ENCODE measurements around the gene MAOA. TPM values are rescaled to one million over a fixed set of nuclear protein-coding genes. Genes with fewer than 3 reads are reported as not detected.

MAOA gene
- total RNA-seq, 1 donor from 2014 or later = 12.7 TPM

DNA sequence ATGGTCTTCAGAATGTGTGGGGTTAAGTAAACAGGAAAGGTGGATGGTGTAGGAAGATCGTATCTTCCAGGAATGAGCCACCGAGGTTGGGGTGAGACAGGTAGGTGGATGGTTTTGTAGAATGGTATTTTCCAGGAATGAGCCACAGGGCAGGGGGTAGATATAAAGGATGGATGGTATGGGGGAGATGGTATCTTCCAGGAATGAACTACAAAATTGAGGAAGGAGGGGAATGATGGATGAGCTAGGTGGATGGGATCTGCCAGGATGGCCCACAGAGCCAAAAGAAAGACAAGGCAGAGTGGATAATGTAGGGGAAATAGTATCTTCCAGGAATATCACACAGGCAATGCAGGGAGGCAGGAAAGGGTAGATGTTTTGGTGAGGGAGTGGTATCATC is 60.0 kb downstream of the MAOA start:
- Mint-ChIP-seq H3K27ac (no peak overlapping the region), H3K27me3 (ENCODE audit: insufficient read depth, low read depth) (no peaks in the 10 kb centered on the region)
- TF ChIP-seq, protein P1, sequence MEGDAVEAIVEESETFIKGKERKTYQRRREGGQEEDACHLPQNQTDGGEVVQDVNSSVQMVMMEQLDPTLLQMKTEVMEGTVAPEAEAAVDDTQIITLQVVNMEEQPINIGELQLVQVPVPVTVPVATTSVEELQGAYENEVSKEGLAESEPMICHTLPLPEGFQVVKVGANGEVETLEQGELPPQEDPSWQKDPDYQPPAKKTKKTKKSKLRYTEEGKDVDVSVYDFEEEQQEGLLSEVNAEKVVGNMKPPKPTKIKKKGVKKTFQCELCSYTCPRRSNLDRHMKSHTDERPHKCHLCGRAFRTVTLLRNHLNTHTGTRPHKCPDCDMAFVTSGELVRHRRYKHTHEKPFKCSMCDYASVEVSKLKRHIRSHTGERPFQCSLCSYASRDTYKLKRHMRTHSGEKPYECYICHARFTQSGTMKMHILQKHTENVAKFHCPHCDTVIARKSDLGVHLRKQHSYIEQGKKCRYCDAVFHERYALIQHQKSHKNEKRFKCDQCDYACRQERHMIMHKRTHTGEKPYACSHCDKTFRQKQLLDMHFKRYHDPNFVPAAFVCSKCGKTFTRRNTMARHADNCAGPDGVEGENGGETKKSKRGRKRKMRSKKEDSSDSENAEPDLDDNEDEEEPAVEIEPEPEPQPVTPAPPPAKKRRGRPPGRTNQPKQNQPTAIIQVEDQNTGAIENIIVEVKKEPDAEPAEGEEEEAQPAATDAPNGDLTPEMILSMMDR (IDR thresholded peaks at IDR 0.05) = no peak
- TF ChIP-seq EZH2 (IDR thresholded peaks at IDR 0.05) (no peak), EZH2phosphoT487 (IDR thresholded peaks at IDR 0.05) (no peak)

DNA sequence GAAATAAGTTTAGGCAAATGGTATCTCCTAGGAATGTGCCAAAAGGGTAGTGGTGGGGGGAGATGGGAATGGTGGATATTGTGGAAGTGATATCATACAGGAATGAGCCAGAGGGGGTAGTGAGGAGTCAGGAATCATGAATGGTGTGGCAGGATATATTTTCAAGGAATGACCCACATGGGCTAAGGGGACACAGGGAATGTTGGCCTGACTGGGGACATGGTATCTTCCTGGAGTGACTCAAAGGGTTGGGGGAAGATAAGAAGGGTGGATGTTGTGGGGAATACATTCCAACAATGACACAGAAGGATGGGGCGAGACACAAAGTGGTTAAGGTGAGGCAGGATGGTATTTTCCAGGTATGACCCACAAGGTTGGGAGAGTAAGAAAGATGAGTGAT is 60.6 kb downstream of the MAOA start:
- H3K27me3 Mint-ChIP-seq (ENCODE audit: insufficient read depth, low read depth) = no peaks in the 10 kb centered on the region
- Histone ChIP-seq H3K27me3 (no peaks in the 10 kb centered on the region), H4K20me1 (ENCODE audit: low read depth) (no peaks in the 10 kb centered on the region), H3K27ac (no peak overlapping the region), H3K4me2 (no peak overlapping the region), H2AFZ (replicated peaks) (no peak overlapping the region), H3K79me2 (ENCODE audit: low read depth) (no peaks in the 10 kb centered on the region), H3F3A (ENCODE audit: low read depth) (no peaks in the 10 kb centered on the region), H3K9ac (no peak overlapping the region), H3K9me3 (ENCODE audit: low read depth) (no peaks in the 10 kb centered on the region), H3K36me3 (no peaks in the 10 kb centered on the region), H3K4me1 (no peaks in the 10 kb centered on the region), H3K4me3 (no peak overlapping the region)
- H3K4me1 Mint-ChIP-seq = no peaks in the 10 kb centered on the region
- peaks cover under 1% of the 10 kb centered on the region for H3K9me3 Mint-ChIP-seq
- no peak for DNase-seq (ENCODE audit: low spot score)
- H3K36me3 Mint-ChIP-seq = no peaks in the 10 kb centered on the region
- H3K4me3 Mint-ChIP-seq = no peak overlapping the region
- no peak overlapping the region for H3K27ac Mint-ChIP-seq
- no peak for TF ChIP-seq EZH2 (IDR thresholded peaks at IDR 0.05)
- no peak for TF ChIP-seq EZH2phosphoT487 (IDR thresholded peaks at IDR 0.05)
- TF ChIP-seq, protein P1 (IDR thresholded peaks at IDR 0.05) = no peak

More for the DNA sequence above, 60.0 kb downstream of the MAOA start:
- Histone ChIP-seq H3K4me2 (no peak overlapping the region), H3F3A (ENCODE audit: low read depth) (no peaks in the 10 kb centered on the region), H3K4me1 (no peaks in the 10 kb centered on the region), H3K4me3 (no peak overlapping the region), H4K20me1 (ENCODE audit: low read depth) (no peaks in the 10 kb centered on the region), H3K9ac (no peak overlapping the region), H3K36me3 (no peaks in the 10 kb centered on the region), H3K79me2 (ENCODE audit: low read depth) (no peaks in the 10 kb centered on the region), H3K27me3 (no peaks in the 10 kb centered on the region), H2AFZ (replicated peaks) (no peak overlapping the region), H3K9me3 (ENCODE audit: low read depth) (no peaks in the 10 kb centered on the region), H3K27ac (no peak overlapping the region)
- Mint-ChIP-seq H3K4me3 (no peak overlapping the region), H3K4me1 (no peaks in the 10 kb centered on the region), H3K36me3 (no peaks in the 10 kb centered on the region), H3K9me3 (peaks cover 3% of the 10 kb centered on the region)
- no peak for DNase-seq (ENCODE audit: low spot score)

DNA sequence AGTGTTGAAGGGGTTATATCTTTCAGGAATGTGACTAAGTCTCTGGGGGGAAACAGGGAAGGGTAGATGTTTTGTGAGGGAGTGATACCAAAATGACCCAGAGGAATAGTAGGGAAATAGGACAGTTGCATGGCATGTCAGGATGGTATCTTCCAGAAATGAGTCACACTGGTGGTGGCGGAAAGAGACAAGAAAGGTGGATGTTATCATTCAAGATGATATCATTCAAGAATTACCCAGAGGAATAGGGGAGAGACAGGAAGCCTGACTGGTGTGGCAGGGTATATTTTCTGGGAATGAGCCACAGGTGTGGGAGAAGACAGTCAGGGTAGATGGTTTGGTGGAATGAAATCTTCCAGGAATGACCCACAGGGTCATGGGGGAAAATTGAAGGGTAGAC is 61.1 kb downstream of the MAOA start:
- no peaks in the 10 kb centered on the region for H3K36me3 ChIP-seq
- TF ChIP-seq, protein P1 (IDR thresholded peaks at IDR 0.05) = no peak
- no peak for TF ChIP-seq EZH2 (IDR thresholded peaks at IDR 0.05)
- TF ChIP-seq EZH2phosphoT487 (IDR thresholded peaks at IDR 0.05) = no peak
- H3K4me3 ChIP-seq = no peak overlapping the region
- H3K9me3 ChIP-seq (ENCODE audit: low read depth) = no peaks in the 10 kb centered on the region
- no peaks in the 10 kb centered on the region for H4K20me1 ChIP-seq (ENCODE audit: low read depth)
- Mint-ChIP-seq H3K27ac (no peak overlapping the region), H3K4me1 (no peaks in the 10 kb centered on the region), H3K4me3 (no peak overlapping the region), H3K9me3 (peaks cover under 1% of the 10 kb centered on the region), H3K27me3 (ENCODE audit: insufficient read depth, low read depth) (no peaks in the 10 kb centered on the region), H3K36me3 (no peaks in the 10 kb centered on the region)
- no peak for DNase-seq (ENCODE audit: low spot score)
- H2AFZ ChIP-seq (replicated peaks) = no peak overlapping the region
- no peak overlapping the region for H3K4me2 ChIP-seq
- H3F3A ChIP-seq (ENCODE audit: low read depth) = no peaks in the 10 kb centered on the region
- H3K27me3 ChIP-seq = no peaks in the 10 kb centered on the region
- H3K79me2 ChIP-seq (ENCODE audit: low read depth) = no peaks in the 10 kb centered on the region
- H3K9ac ChIP-seq = no peak overlapping the region
- H3K27ac ChIP-seq = no peak overlapping the region
- H3K4me1 ChIP-seq = no peaks in the 10 kb centered on the region
